GM10248 (cell line): ENCODE measurements around the gene THOC7.

ENCODE experiments used
- CTCF ChIA-PET: fragments of 300-600 bp; sonication (Branson Sonifier 250); formaldehyde crosslinking; extraction: SDS; loops from one replicate; lab custom pipeline; 2021; ENCODE audit warnings: antibody characterized with exemption; lab: Yijun Ruan, JAX
- POLR2A ChIA-PET: fragments of 350-650 bp; sonication (Branson Sonifier 250); formaldehyde crosslinking; extraction: SDS; loops from one replicate; lab custom pipeline; 2020; ENCODE audit warnings: antibody characterized with exemption; lab: Yijun Ruan, JAX
- DNase-seq: peaks from one replicate; pipeline ENCODE4 v3.0.0; 2012; ENCODE audit errors: extremely low spot score
- CTCF ChIP-seq: IDR thresholded peaks from 2 replicates; pipeline ENCODE4 v1.5.1; 2012; ENCODE audit warnings: mild to moderate bottlenecking, low read depth; ENCODE audit errors: extremely low read depth, missing control alignments, control extremely low read depth

Gene THOC7

GRCh38 chr3:63910001-63910400 is 46.4 kb upstream of the THOC7 start:
- ChIA-PET POLR2A (no interaction called here), CTCF (interaction anchor here (1.4 to 1.9 kb wide), 3 partner anchors 10 to 53 kb away, joined by 3 to 9 read pairs (median 3); no protein-coding TSS in a partner anchor)
- TF ChIP-seq CTCF, result no peak
- DNase-seq, result no peak

GRCh38 chr3:63909431-63909830 is 45.8 kb upstream of the THOC7 start:
- ChIA-PET CTCF (interaction anchor here (1.4 to 1.9 kb wide), 2 partner anchors 10 to 54 kb away, joined by 3 to 9 read pairs; no protein-coding TSS in a partner anchor), POLR2A (no interaction called here)
- DNase-seq, result no peak
- TF ChIP-seq CTCF, result no peak

GRCh38 chr3:63908776-63909175 is 45.2 kb upstream of the THOC7 start:
- TF ChIP-seq CTCF, result no peak
- ChIA-PET POLR2A (no interaction called here), CTCF (interaction anchor here (1.9 kb wide), 1 partner anchor 9 kb away, joined by 9 read pairs; no protein-coding TSS in a partner anchor)
- no peak for DNase-seq

- no peak for DNase-seq
- POLR2A ChIA-PET, result no interaction called here
These were observed 44.6 kb upstream of the THOC7 start for GRCh38 chr3:63908081-63908736.

GRCh38 chr3:63905731-63906620 is 42.4 kb upstream of the THOC7 start:
- DNase-seq, result no peak
- no peak for TF ChIP-seq CTCF
- ChIA-PET CTCF (interaction anchor here (1.8 kb wide), 1 partner anchor 19 kb away, joined by 3 read pairs; no protein-coding TSS in a partner anchor), POLR2A (no interaction called here)

More at GRCh38 chr3:63908081-63908736, 44.6 kb upstream of the THOC7 start:
- TF ChIP-seq CTCF, result no peak
- CTCF ChIA-PET, result interaction anchor here (1.0 to 1.4 kb wide), 3 partner anchors 11 to 24 kb away, joined by 3 read pairs; no protein-coding TSS in a partner anchor

GRCh38 chr3:63900459-63900858 is 36.9 kb upstream of the THOC7 start:
- CTCF ChIA-PET, result interaction anchor here (1.0 to 2.6 kb wide), 4 partner anchors 9 to 62 kb away, joined by 3 to 9 read pairs (median 5); partner anchors contain the start of gene SCAANT1
- POLR2A ChIA-PET, result no interaction called here
- TF ChIP-seq CTCF, result no peak
- no peak for DNase-seq
